SK-N-SH treated with all-trans-retinoic acid at 6 μM for 48 hours (cell line): ENCODE results near the gene LDB2.

Source experiments
- ARNTL ChIP-seq: fragments of 450-650 bp; formaldehyde crosslinking; IDR thresholded peaks from 2 replicates; pipeline ENCODE4 v1.5.0; 2020; ENCODE audit warnings: low read depth, mild to moderate bottlenecking, moderate library complexity, borderline replicate concordance
- ZFP3 ChIP-seq: fragments of 250-450 bp; sonication (Bioruptor Pico); IDR thresholded peaks from 2 replicates; pipeline ENCODE4 v1.5.0; 2020; ENCODE audit warnings: mild to moderate bottlenecking, moderate library complexity
- TF ChIP-seq, protein P1 (sequence below): fragments of 250-450 bp; sonication (Bioruptor Pico); IDR thresholded peaks from 2 replicates; pipeline ENCODE4 v1.8.0; 2021; ENCODE audit warnings: low read depth, mild to moderate bottlenecking, moderate library complexity, borderline replicate concordance
- TF ChIP-seq, protein P2 (sequence below): fragments of 250-450 bp; sonication (Bioruptor Pico); IDR thresholded peaks from 2 replicates; pipeline ENCODE4 v1.8.0; 2020; ENCODE audit warnings: mild to moderate bottlenecking, moderate library complexity, borderline replicate concordance
- TF ChIP-seq, protein P3 (sequence below): fragments of 250-450 bp; sonication (Bioruptor Pico); IDR thresholded peaks from 2 replicates; pipeline ENCODE4 v1.5.1; 2020; ENCODE audit warnings: low read depth, mild to moderate bottlenecking, moderate library complexity

DNA sequence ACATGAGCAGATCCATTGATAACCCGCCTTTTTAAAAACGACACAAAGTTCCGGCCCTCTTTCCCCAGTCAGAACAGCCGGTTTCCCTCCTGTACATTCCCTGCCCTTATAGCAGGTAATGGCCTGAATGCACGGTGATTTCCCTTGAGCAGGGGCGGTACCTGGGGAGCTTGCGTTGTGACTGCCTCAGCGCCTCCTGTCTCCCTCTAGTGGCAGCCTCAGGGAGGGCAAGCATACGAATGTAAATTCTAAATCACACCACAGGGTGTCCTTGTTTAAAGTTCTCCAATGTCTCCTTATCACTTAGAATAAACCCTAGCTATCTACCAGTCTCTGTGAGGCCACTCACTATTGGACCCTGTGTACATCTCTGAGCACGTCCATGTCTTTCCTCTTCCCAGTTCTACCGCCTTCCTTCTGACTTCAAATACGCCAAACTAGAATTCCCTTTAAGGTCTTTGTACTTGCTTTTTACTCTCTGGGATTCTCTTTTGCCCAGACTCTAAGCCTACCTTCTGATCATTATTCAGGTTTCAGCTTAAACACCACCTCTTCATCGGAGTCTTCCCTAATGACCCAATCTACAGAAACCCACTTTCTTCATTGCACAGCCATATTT is 18.4 kb upstream of the LDB2 start:
- TF ChIP-seq, protein P1, sequence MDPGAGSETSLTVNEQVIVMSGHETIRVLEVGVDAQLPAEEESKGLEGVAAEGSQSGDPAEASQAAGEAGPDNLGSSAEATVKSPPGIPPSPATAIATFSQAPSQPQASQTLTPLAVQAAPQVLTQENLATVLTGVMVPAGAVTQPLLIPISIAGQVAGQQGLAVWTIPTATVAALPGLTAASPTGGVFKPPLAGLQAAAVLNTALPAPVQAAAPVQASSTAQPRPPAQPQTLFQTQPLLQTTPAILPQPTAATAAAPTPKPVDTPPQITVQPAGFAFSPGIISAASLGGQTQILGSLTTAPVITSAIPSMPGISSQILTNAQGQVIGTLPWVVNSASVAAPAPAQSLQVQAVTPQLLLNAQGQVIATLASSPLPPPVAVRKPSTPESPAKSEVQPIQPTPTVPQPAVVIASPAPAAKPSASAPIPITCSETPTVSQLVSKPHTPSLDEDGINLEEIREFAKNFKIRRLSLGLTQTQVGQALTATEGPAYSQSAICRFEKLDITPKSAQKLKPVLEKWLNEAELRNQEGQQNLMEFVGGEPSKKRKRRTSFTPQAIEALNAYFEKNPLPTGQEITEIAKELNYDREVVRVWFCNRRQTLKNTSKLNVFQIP (CRISPR knock-in tag) = no peak
- TF ChIP-seq ZFP3 (CRISPR knock-in tag) = no peak
- TF ChIP-seq ARNTL = no peak
- TF ChIP-seq, protein P2, sequence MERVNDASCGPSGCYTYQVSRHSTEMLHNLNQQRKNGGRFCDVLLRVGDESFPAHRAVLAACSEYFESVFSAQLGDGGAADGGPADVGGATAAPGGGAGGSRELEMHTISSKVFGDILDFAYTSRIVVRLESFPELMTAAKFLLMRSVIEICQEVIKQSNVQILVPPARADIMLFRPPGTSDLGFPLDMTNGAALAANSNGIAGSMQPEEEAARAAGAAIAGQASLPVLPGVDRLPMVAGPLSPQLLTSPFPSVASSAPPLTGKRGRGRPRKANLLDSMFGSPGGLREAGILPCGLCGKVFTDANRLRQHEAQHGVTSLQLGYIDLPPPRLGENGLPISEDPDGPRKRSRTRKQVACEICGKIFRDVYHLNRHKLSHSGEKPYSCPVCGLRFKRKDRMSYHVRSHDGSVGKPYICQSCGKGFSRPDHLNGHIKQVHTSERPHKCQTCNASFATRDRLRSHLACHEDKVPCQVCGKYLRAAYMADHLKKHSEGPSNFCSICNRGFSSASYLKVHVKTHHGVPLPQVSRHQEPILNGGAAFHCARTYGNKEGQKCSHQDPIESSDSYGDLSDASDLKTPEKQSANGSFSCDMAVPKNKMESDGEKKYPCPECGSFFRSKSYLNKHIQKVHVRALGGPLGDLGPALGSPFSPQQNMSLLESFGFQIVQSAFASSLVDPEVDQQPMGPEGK (CRISPR knock-in tag) = no peak
- TF ChIP-seq, protein P3, sequence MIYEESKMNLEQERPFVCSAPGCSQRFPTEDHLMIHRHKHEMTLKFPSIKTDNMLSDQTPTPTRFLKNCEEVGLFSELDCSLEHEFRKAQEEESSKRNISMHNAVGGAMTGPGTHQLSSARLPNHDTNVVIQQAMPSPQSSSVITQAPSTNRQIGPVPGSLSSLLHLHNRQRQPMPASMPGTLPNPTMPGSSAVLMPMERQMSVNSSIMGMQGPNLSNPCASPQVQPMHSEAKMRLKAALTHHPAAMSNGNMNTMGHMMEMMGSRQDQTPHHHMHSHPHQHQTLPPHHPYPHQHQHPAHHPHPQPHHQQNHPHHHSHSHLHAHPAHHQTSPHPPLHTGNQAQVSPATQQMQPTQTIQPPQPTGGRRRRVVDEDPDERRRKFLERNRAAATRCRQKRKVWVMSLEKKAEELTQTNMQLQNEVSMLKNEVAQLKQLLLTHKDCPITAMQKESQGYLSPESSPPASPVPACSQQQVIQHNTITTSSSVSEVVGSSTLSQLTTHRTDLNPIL = no peak
